ENCODE measurements around the gene KRT15.

DNA sequence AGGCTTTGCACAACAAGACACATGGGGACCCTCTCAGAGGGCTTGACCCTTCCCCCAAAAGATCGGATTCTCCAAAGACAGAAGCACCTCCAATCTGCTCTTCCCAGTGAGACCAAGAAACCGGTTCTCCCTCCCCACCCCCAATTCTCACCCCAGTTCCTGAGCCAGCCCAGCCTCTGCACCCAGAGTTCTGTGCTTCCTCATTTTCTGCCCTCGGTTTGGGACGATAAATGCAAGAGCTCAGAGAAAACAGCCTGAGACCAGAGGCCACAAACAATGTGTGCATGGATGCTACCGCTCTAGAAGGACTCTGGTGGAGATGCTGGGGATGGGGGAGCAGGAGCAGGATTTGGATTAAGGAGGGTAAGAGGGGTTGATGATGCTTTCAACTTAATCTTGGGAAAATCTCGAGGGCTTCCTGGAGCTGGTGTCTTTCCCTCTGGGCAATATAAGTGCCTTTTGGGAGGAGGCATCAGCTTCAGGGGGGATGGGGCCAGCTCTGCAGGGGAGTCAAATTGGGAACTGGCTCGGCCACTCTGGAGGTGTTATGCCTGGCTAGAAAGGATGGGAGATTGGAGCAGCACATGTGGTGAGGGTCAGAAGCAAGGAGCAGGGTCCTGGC, 6.0 kb downstream of the KRT15 start:
- no peak for TF ChIP-seq EP300 (IDR thresholded peaks at IDR 0.05; ENCODE audit: low read depth)
- TF ChIP-seq, protein P1, sequence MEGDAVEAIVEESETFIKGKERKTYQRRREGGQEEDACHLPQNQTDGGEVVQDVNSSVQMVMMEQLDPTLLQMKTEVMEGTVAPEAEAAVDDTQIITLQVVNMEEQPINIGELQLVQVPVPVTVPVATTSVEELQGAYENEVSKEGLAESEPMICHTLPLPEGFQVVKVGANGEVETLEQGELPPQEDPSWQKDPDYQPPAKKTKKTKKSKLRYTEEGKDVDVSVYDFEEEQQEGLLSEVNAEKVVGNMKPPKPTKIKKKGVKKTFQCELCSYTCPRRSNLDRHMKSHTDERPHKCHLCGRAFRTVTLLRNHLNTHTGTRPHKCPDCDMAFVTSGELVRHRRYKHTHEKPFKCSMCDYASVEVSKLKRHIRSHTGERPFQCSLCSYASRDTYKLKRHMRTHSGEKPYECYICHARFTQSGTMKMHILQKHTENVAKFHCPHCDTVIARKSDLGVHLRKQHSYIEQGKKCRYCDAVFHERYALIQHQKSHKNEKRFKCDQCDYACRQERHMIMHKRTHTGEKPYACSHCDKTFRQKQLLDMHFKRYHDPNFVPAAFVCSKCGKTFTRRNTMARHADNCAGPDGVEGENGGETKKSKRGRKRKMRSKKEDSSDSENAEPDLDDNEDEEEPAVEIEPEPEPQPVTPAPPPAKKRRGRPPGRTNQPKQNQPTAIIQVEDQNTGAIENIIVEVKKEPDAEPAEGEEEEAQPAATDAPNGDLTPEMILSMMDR (IDR thresholded peaks at IDR 0.05), result no peak
- no peak for TF ChIP-seq POLR2A (IDR thresholded peaks at IDR 0.05)
